ENCODE measurements around the gene CERK. TPM values are rescaled to one million over a fixed set of nuclear protein-coding genes. Genes with fewer than 3 reads are reported as not detected.

The CERK gene
- total RNA-seq, 1 donor from 2014 or later = 38.4 TPM

GRCh38 chr22:46707827-46708570 is 30.1 kb downstream of the CERK start:
- Mint-ChIP-seq H3K4me3 (ENCODE audit: unreplicated experiment) (no peak overlapping the region), H3K27me3 (ENCODE audit: unreplicated experiment) (no peaks in the 10 kb centered on the region), H3K4me1 (ENCODE audit: unreplicated experiment) (no peaks in the 10 kb centered on the region), H3K9me3 (ENCODE audit: unreplicated experiment) (no peaks in the 10 kb centered on the region), H3K27ac (ENCODE audit: unreplicated experiment) (no peak overlapping the region), H3K36me3 (ENCODE audit: unreplicated experiment) (peaks cover 62% of the 10 kb centered on the region)
- DNase-seq (ENCODE audit: extremely low spot score, unreplicated experiment) = no peak
- TF ChIP-seq CTCF (IDR thresholded peaks at IDR 0.05) = no peak

- Mint-ChIP-seq H3K27me3 (ENCODE audit: unreplicated experiment) (no peaks in the 10 kb centered on the region), H3K27ac (ENCODE audit: unreplicated experiment) (no peak overlapping the region), H3K4me3 (ENCODE audit: unreplicated experiment) (no peak overlapping the region), H3K36me3 (ENCODE audit: unreplicated experiment) (peaks cover 63% of the 10 kb centered on the region), H3K9me3 (ENCODE audit: unreplicated experiment) (no peaks in the 10 kb centered on the region), H3K4me1 (ENCODE audit: unreplicated experiment) (no peaks in the 10 kb centered on the region)
- DNase-seq (ENCODE audit: extremely low spot score, unreplicated experiment) = no peak
- no peak for TF ChIP-seq CTCF (IDR thresholded peaks at IDR 0.05)
Observed at GRCh38 chr22:46707305-46707704, 30.7 kb downstream of the CERK start.

GRCh38 chr22:46706060-46706459 is 32.0 kb downstream of the CERK start:
- DNase-seq (ENCODE audit: extremely low spot score, unreplicated experiment) = no peak
- Mint-ChIP-seq H3K9me3 (ENCODE audit: unreplicated experiment) (no peaks in the 10 kb centered on the region), H3K27me3 (ENCODE audit: unreplicated experiment) (no peaks in the 10 kb centered on the region), H3K27ac (ENCODE audit: unreplicated experiment) (no peak overlapping the region), H3K4me3 (ENCODE audit: unreplicated experiment) (no peak overlapping the region), H3K36me3 (ENCODE audit: unreplicated experiment) (peaks cover 57% of the 10 kb centered on the region), H3K4me1 (ENCODE audit: unreplicated experiment) (no peaks in the 10 kb centered on the region)
- no peak for TF ChIP-seq CTCF (IDR thresholded peaks at IDR 0.05)

- no peak for DNase-seq (ENCODE audit: extremely low spot score, unreplicated experiment)
- H3K27me3 Mint-ChIP-seq (ENCODE audit: unreplicated experiment) = no peaks in the 10 kb centered on the region
- TF ChIP-seq CTCF (IDR thresholded peaks at IDR 0.05) = no peak
- H3K9me3 Mint-ChIP-seq (ENCODE audit: unreplicated experiment) = no peaks in the 10 kb centered on the region
- no peak overlapping the region for H3K4me3 Mint-ChIP-seq (ENCODE audit: unreplicated experiment)
- H3K36me3 Mint-ChIP-seq (ENCODE audit: unreplicated experiment) = peaks cover 57% of the 10 kb centered on the region
- H3K27ac Mint-ChIP-seq (ENCODE audit: unreplicated experiment) = no peak overlapping the region
- no peaks in the 10 kb centered on the region for H3K4me1 Mint-ChIP-seq (ENCODE audit: unreplicated experiment)
Observed at GRCh38 chr22:46703996-46704370, 34.1 kb downstream of the CERK start.

- no peak for DNase-seq (ENCODE audit: extremely low spot score, unreplicated experiment)
- Mint-ChIP-seq H3K4me1 (ENCODE audit: unreplicated experiment) (no peaks in the 10 kb centered on the region), H3K27ac (ENCODE audit: unreplicated experiment) (no peak overlapping the region), H3K36me3 (ENCODE audit: unreplicated experiment) (peaks cover 56% of the 10 kb centered on the region), H3K4me3 (ENCODE audit: unreplicated experiment) (no peak overlapping the region), H3K27me3 (ENCODE audit: unreplicated experiment) (no peaks in the 10 kb centered on the region), H3K9me3 (ENCODE audit: unreplicated experiment) (no peaks in the 10 kb centered on the region)
- no peak for TF ChIP-seq CTCF (IDR thresholded peaks at IDR 0.05)
Observed at GRCh38 chr22:46703171-46703995, 34.7 kb downstream of the CERK start.

Data from osteocyte (in vitro differentiated cells).